ENCODE measurements around the gene MAP2K2. TPM values are rescaled to one million over a fixed set of nuclear protein-coding genes. Genes with fewer than 3 reads are reported as not detected.

Gene MAP2K2
- total RNA-seq, 2 donors from 2014 or later: 144 to 157 TPM

DNA sequence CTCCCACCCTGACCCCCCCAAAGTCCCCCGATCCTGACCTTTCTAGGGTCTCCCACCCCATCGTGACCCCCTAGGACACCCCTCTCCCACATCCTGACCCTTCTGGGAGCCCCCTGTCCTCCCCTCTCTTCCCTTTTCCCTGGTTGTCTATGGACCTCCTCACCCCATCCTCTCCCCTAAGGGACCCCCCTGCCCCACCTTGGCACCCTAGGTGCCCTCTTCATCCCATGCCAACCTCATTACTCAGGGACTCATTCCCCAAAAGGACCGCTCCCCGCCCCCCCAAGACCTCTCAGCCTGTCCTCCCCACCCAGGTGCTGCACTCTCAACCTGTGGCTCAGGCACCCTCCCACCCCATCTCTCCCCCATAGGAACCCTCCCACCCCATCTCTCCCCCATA is 2.1 kb downstream of the MAP2K2 start:
- Mint-ChIP-seq H3K36me3 (ENCODE audit: insufficient read depth in 2 of 2) (peaks cover 3 to 4% of the 10 kb centered on the region in 2 donors), H3K4me3 (no peak overlapping the region), H3K27me3 (ENCODE audit: low read depth) (no peaks in the 10 kb centered on the region), H3K9me3 (no peaks in the 10 kb centered on the region), H3K27ac (peak overlapping the region; percentile 57), H3K4me1 (ENCODE audit: low read depth) (peaks cover 26% of the 10 kb centered on the region)
- no peak for ATAC-seq (replicated peaks in 1 of 2)
- no peak for DNase-seq

DNA sequence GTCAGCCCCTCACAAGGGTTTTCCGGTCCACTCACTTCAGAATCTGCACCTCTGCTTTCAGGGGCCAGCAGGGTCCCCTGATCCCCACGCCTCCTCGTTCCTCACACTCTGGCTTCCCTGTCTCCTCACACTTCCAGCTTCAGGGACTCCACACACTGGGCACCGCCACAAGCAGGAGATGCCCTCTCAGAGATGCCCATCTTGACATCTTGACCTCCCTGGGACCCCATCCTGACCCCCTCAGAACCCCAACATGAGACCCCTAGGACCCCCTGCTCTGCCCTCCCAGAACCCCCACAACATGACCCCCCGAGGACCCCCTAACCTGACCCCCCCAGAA is 2.7 kb downstream of the MAP2K2 start:
- peak overlapping the region; percentile 5 for H3K27ac Mint-ChIP-seq
- H3K4me1 Mint-ChIP-seq (ENCODE audit: low read depth): peaks cover 26% of the 10 kb centered on the region
- H3K9me3 Mint-ChIP-seq: no peaks in the 10 kb centered on the region
- DNase-seq: no peak
- no peak overlapping the region for H3K4me3 Mint-ChIP-seq
- no peak for ATAC-seq (replicated peaks in 1 of 2)
- no peaks in the 10 kb centered on the region for H3K27me3 Mint-ChIP-seq (ENCODE audit: low read depth)
- H3K36me3 Mint-ChIP-seq (ENCODE audit: insufficient read depth in 2 of 2): peaks cover 3 to 4% of the 10 kb centered on the region in 2 donors

DNA sequence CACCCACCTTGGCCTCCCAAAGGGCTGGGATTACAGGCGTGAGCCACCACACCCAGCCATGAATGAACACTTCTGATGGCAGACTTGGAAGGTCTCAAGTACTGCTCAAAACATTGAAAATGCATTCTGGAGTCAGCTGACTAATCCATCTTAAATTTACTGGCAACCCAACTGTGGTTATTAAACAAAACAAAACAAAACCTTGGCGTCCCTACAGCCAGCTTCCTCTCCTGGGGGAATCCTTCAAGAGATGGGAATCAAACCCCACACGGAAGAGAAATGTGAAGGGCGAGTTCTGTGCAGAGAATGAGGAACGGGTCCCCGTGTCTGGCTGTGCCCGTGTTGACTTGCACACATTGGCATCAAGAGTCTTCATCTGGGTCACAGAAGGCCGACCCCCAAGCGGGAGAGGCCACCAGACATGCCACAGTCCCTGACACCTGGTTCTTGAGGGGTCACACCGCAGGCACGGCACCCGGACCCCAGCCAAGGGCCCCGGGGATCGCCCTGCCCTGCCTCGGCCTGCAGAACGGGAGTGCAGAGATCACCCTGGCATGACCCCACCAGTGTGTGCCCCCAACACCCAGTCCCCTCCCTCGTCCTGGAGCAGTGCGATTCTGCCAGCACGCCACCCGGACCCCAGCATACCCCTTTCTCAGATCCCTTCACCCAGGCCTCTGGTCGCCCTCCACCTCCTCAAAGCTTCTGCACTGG is 3.2 kb downstream of the MAP2K2 start:
- H3K36me3 Mint-ChIP-seq (ENCODE audit: insufficient read depth in 2 of 2): peaks cover 3 to 4% of the 10 kb centered on the region in 2 donors
- H3K4me1 Mint-ChIP-seq (ENCODE audit: low read depth): peaks cover 28% of the 10 kb centered on the region

DNA sequence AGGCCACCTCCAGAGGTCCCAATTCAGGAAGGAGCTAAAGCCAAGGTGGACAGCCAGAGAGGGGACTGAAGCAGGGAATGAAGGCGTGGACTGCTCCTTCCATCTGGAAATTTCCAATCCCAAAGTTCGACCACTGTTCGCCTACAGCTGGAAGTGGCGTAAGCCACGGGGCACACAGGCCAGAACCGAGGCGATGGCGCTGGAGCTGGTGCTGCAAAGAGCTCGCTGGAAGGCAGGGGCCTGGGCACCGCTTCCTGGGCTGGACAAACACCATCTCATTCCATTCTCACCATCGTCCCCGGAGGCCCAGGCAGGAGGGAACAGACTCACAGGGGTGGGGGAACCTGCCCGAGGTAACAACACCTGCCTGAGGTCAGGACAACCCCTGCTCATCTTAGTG is 4.2 kb downstream of the MAP2K2 start:
- H3K4me1 Mint-ChIP-seq (ENCODE audit: low read depth): peaks cover 36% of the 10 kb centered on the region
- H3K4me3 Mint-ChIP-seq: no peak overlapping the region
- no peaks in the 10 kb centered on the region for H3K9me3 Mint-ChIP-seq
- DNase-seq (no peak), ATAC-seq (replicated peaks in 1 of 2) (no peak)
- H3K27me3 Mint-ChIP-seq (ENCODE audit: low read depth): no peaks in the 10 kb centered on the region
- H3K36me3 Mint-ChIP-seq (ENCODE audit: insufficient read depth in 2 of 2): peaks cover 3 to 4% of the 10 kb centered on the region in 2 donors
- H3K27ac Mint-ChIP-seq: no peak overlapping the region

More for the DNA sequence above, 3.2 kb downstream of the MAP2K2 start:
- H3K4me3 Mint-ChIP-seq: no peak overlapping the region
- H3K9me3 Mint-ChIP-seq: no peaks in the 10 kb centered on the region
- no peak for ATAC-seq (replicated peaks in 1 of 2)
- H3K27ac Mint-ChIP-seq: no peak overlapping the region
- DNase-seq: no peak
- no peaks in the 10 kb centered on the region for H3K27me3 Mint-ChIP-seq (ENCODE audit: low read depth)

DNA sequence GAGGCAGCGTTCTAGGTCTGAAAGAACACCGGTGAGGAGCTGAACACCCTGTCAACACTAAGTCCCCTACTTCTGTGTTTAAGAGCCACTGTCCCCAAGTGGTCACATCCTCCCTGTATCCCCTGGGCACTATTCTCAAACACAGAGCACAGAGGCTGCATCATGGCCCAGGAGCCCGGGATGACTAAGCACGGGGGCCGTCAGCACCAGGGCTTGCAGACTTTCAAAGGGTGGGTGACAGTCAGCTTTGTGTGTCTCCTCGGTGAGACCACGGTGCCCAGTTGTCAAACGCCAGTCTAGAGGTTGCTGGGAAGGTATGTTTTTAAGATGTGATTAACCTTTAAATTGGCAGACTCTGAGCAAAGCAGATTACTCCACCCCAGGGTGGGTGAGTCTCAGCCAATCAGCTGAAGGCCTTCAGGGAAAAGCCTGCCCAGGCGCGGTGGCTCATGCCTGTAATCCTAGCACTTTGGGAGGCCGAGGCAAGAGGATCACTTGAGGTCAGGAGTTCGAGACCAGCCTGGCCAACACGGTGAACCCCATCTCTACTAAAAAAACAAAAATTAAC is 8.0 kb downstream of the MAP2K2 start:
- DNase-seq (peak; percentile 29 to 35), ATAC-seq (replicated peaks in 1 of 2) (peak; percentile 63 to 64)
- no peak overlapping the region for H3K27ac Mint-ChIP-seq
- peaks cover 24% of the 10 kb centered on the region for H3K4me1 Mint-ChIP-seq (ENCODE audit: low read depth)
- H3K4me3 Mint-ChIP-seq: peak overlapping the region in 1 of 2 donors; percentile 44
- H3K27me3 Mint-ChIP-seq (ENCODE audit: low read depth): no peaks in the 10 kb centered on the region
- peaks cover 1 to 15% of the 10 kb centered on the region in 2 donors for H3K36me3 Mint-ChIP-seq (ENCODE audit: insufficient read depth in 2 of 2)
- no peaks in the 10 kb centered on the region for H3K9me3 Mint-ChIP-seq

DNA sequence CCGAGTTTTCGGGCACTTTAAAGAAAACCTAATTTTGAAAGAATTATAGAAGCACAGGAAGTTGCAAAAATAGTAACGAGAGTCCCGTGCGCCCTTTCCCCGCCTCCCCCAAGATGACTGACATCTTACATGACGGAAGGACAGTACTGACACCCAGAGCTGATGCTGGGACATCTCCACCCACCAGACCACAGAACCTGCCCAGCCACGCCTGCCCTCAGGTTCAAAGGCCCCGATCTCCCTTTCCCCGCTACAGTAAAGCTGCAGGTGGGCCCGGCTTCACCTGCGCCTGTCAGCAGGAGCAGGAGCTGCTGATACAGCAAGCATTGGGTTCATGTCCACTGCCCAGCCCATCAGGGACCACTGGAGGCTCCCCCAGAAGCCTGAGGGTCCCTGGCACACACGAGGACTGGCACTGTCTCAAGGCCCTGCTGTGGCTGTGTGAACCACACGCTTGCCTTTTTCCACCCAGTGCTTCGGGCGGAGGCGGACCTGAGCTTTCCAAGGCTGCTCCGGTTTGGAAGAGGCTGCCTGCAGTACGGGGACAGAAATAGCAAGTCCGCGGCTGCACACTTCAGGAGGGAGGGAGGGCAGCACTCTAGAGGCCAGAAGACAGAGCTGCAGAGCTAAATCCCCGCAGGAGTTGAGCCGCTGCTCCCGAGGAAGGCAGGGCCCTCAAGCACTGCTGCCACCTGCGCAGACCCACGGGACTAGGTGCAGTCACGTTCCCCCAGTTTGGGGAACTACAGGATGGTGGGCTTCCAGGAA is 8.7 kb downstream of the MAP2K2 start:
- Mint-ChIP-seq H3K27ac (peak overlapping the region; percentile 33), H3K4me3 (peak overlapping the region; percentile 44 to 52), H3K9me3 (no peaks in the 10 kb centered on the region), H3K4me1 (ENCODE audit: low read depth) (peaks cover 31% of the 10 kb centered on the region), H3K36me3 (ENCODE audit: insufficient read depth in 2 of 2) (peaks cover 1 to 15% of the 10 kb centered on the region in 2 donors), H3K27me3 (ENCODE audit: low read depth) (no peaks in the 10 kb centered on the region)
- DNase-seq (peak; percentile 64 to 69), ATAC-seq (replicated peaks in 1 of 2) (peak; percentile 93 to 96)

DNA sequence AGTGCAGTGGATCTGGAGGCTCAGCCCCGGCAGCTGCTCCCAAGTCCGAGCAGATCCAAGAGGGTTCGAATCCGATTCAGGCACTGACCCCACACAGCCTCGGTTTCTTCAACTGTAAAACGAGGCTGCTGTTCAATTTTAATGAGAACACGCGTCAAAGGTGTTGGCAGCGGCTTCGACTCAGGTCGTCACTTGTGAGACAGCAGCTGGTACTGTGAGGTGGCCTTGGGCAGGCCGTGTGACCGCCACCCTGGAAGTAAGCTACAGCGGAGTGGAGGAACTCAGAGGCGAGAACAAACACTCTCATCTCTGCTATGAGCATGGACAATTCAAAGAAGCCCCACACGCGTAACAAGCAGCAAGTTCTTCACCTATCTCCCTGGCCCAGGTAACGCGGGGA is 9.7 kb downstream of the MAP2K2 start:
- ATAC-seq (replicated peaks in 1 of 2): no peak
- no peak for DNase-seq
- Mint-ChIP-seq H3K36me3 (ENCODE audit: insufficient read depth in 2 of 2) (peaks cover 0 to 13% of the 10 kb centered on the region in 2 donors), H3K9me3 (no peaks in the 10 kb centered on the region), H3K4me3 (no peak overlapping the region), H3K27ac (no peak overlapping the region), H3K27me3 (ENCODE audit: low read depth) (no peaks in the 10 kb centered on the region), H3K4me1 (ENCODE audit: low read depth) (peaks cover 36% of the 10 kb centered on the region)

DNA sequence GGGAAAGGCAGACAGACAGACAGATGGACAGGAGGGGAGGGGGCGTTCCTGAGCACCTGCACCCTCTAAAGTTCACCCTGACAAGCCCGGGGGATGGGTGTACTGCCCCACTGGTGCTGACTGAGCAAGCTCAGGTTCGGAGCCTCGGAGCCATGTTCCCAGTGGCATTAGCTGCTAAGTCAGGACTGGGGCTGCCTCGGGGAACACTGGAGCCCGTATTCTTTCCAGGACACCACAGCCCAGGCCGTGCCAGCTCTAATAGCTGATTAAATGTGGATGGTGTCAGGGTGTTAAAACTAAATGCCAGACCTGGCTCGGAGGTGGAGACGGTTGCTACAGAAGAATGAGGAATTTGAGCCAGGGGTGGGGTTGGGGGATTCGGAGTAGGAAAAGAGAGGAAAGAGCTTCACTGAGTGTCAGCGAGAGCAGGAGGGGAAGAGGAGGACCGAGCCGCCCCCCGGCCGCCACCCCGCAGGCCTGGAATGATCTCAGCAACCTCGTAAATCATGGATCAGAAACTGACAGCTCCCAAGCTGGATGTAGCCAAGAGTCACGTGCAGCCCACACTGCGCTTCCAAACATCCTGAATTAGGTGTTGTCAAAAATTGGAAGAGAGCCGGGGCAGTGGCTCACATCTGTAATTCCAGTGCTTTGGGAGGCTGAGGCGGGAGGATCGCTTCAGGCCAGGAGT is 10.4 kb downstream of the MAP2K2 start:
- Mint-ChIP-seq H3K9me3 (no peaks in the 10 kb centered on the region), H3K4me3 (no peak overlapping the region), H3K36me3 (ENCODE audit: insufficient read depth in 2 of 2) (peaks cover 4 to 14% of the 10 kb centered on the region in 2 donors), H3K4me1 (ENCODE audit: low read depth) (peaks cover 43% of the 10 kb centered on the region), H3K27me3 (ENCODE audit: low read depth) (no peaks in the 10 kb centered on the region), H3K27ac (no peak overlapping the region)
- ATAC-seq (replicated peaks in 1 of 2) (no peak), DNase-seq (no peak)

DNA sequence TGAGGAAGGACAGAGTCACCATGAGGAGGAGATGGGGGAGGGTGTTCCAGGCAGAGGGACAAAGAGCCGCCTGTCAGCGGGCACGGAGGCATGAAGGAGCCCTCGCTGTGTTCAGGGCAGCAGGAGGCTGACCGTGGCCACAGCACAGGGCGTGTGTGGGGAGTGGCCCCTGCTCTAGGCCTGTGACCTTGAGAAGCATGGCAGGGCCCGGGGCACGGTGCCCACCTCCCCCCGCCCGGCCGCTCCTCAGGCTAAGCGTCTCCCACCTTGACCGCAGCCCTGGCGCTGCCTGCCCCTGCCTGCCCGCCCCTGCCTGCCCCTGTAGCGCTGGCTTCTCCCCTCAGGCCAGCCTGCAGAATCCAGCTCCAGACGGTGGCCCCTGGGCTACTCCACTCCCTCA is 11.6 kb downstream of the MAP2K2 start:
- ATAC-seq (replicated peaks in 1 of 2): no peak
- no peak overlapping the region for H3K4me3 Mint-ChIP-seq
- no peaks in the 10 kb centered on the region for H3K27me3 Mint-ChIP-seq (ENCODE audit: low read depth)
- H3K36me3 Mint-ChIP-seq (ENCODE audit: insufficient read depth in 2 of 2): peaks cover 7 to 20% of the 10 kb centered on the region in 2 donors
- no peak overlapping the region for H3K27ac Mint-ChIP-seq
- no peaks in the 10 kb centered on the region for H3K9me3 Mint-ChIP-seq
- peaks cover 46% of the 10 kb centered on the region for H3K4me1 Mint-ChIP-seq (ENCODE audit: low read depth)
- no peak for DNase-seq

DNA sequence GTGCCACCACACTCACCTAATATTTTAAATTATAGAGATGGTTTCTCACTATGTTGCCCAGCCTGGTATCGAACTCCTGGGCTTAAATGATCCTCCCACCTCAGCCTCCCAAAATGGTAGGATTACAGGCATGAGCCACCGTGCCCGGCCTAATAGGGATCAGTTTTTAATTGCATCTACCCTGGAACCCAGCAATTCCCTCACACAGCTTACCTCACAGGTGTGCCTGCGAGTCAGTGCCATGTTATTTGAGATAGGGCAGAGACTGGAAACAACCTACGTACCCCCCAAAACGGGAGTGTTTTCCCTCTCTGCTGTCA is 14.3 kb downstream of the MAP2K2 start:
- H3K9me3 Mint-ChIP-seq: no peaks in the 10 kb centered on the region
- H3K4me3 Mint-ChIP-seq: peak overlapping the region; percentile 69 to 80

DNA sequence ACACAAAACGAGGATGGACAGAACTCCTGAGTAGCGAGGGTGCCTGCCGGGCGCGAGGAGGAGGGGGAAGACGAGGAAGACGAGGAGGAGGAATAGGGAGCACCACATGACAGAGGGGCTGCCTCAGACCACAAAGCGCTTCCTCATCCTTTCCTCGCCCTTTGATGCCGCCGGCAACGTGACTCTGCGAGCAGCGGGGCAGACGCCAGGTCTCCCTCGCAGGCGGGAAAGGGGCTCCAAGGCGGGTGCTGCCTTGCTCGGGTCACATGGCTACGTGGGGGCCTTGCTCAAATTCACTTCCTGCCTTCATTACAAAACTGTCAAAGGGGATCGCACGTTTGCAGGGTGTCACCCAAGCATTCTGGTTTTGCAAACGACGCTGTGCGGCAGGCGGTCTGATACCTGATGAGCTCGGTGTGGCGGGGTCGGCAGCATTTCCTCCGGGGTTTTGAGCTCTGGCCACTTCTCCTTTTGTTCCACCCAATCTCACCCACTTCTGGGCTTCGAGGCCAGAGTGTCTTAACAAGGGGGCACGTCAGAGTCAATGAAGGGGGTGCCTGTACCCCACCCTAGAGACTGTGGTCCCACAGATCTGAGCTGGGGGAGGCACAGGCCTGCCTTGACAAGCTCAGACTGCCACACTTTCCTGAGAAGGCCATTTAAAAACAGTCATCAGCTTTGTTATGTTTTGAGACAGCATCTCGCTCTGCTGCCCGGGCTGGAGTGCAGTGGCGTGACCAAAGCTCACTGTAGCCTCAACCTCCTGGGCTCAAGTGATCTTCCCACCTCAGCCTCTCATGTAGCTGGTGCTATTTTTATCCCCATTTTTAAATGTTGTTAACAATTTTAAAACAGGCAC is 14.9 kb downstream of the MAP2K2 start:
- peak overlapping the region; percentile 84 for H3K27ac Mint-ChIP-seq
- H3K4me1 Mint-ChIP-seq (ENCODE audit: low read depth): peaks cover 52% of the 10 kb centered on the region
- H3K27me3 Mint-ChIP-seq (ENCODE audit: low read depth): no peaks in the 10 kb centered on the region
- ATAC-seq (replicated peaks in 1 of 2) (peak; percentile 49 to 54), DNase-seq (peak; percentile 49 to 66)
- H3K4me3 Mint-ChIP-seq: peak overlapping the region; percentile 69 to 80
- peaks cover 12 to 34% of the 10 kb centered on the region in 2 donors for H3K36me3 Mint-ChIP-seq (ENCODE audit: insufficient read depth in 2 of 2)
- H3K9me3 Mint-ChIP-seq: no peaks in the 10 kb centered on the region

More for the DNA sequence above, 14.3 kb downstream of the MAP2K2 start:
- Mint-ChIP-seq H3K4me1 (ENCODE audit: low read depth) (peaks cover 46% of the 10 kb centered on the region), H3K27me3 (ENCODE audit: low read depth) (no peaks in the 10 kb centered on the region), H3K36me3 (ENCODE audit: insufficient read depth in 2 of 2) (peaks cover 12 to 34% of the 10 kb centered on the region in 2 donors), H3K27ac (peak overlapping the region; percentile 84)
- ATAC-seq (replicated peaks in 1 of 2): no peak
- DNase-seq: no peak

DNA sequence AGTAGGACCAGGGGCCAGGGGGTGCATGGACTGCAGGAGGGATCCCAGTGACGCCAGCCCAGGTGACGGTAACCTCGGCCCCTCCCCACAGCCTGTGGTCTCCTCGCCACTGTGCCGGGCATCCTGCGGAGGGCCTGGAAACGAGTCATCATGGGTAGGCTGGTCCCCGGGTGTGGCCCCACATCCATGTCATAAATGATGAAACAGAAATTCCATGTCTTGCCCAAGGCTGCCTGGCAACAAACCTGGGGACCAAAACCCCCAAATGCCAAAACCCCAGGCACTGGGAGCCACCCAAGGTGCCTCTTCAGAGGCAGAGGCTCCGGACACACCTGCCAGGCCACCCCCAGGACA is 20.9 kb downstream of the MAP2K2 start:
- peaks cover 8 to 19% of the 10 kb centered on the region in 2 donors for H3K36me3 Mint-ChIP-seq (ENCODE audit: insufficient read depth in 2 of 2)
- H3K4me3 Mint-ChIP-seq: peak overlapping the region in 1 of 2 donors; percentile 6
- ATAC-seq (replicated peaks in 1 of 2) (peak; percentile 18 to 20), DNase-seq (peak; percentile 46 to 48)
- H3K4me1 Mint-ChIP-seq (ENCODE audit: low read depth): peaks cover 28% of the 10 kb centered on the region
- no peak overlapping the region for H3K27ac Mint-ChIP-seq
- no peaks in the 10 kb centered on the region for H3K9me3 Mint-ChIP-seq
- no peaks in the 10 kb centered on the region for H3K27me3 Mint-ChIP-seq (ENCODE audit: low read depth)
